K562 (cell line): Measurements from ENCODE around the gene CDC14A. TPM values are rescaled to one million over a fixed set of nuclear protein-coding genes. Genes with fewer than 3 reads are reported as not detected.

ENCODE experiments used
- AFF1 ChIP-seq, 2 experiments: fragments of 450-650 bp; IDR thresholded peaks; 2 replicates each; pipeline ENCODE4 v1.6.1; 2018; ENCODE audit warnings: mild to moderate bottlenecking in 2 of 2, low read depth in 1 of 2; ENCODE audit not compliant: partially characterized antibody in 2 of 2
- ID3 ChIP-seq, 2 experiments: fragments of 250-450 bp in 1 of 2; fragments of 450-650 bp in 1 of 2; sonication (Bioruptor Pico) in 1 of 2; IDR thresholded peaks; 2 replicates each; pipeline versions ENCODE4 v1.6.1 to v1.8.0; 2016 to 2021; ENCODE audit warnings: mild to moderate bottlenecking in 2 of 2, moderate library complexity in 2 of 2, missing compliant biosample characterization in 1 of 2, missing genetic modification characterization in 1 of 2
- PRMT5 ChIP-seq: sonication (generic); formaldehyde crosslinking; IDR thresholded peaks from 2 replicates; pipeline ENCODE4 v1.5.0; 2020; ENCODE audit warnings: missing genetic modification reagents
- TARDBP ChIP-seq: fragments of 450-650 bp; IDR thresholded peaks from 2 replicates; pipeline ENCODE4 v1.6.1; 2016
- THAP12 ChIP-seq: fragments of 250-450 bp; sonication (Bioruptor Pico); IDR thresholded peaks from 2 replicates; pipeline ENCODE4 v1.9.0; 2021; ENCODE audit warnings: mild to moderate bottlenecking, inconsistent platforms
- ZNF785 ChIP-seq: fragments of 250-450 bp; sonication (Bioruptor Pico); IDR thresholded peaks from 2 replicates; pipeline ENCODE4 v1.4.0; 2020; ENCODE audit warnings: mild to moderate bottlenecking
- polyA plus RNA-seq, 8 experiments: library from polyadenylated mRNA; depleted of rRNA in 4 of 8; stranded (reverse) in 5 of 8; unstranded in 3 of 8; fragments of >200 nt; fragmentation: Nextera tagmentation in 2 of 8; fragmentation: Illumina TruSeq in 1 of 8; extraction: Ambion mirVana in 2 of 8; extraction: Trizol in 1 of 8; gene quantifications; 2 replicates each; pipeline versions ENCODE4 v1.2.1 to v1.2.3, GENCODE V29; 2011 to 2014; ENCODE audit warnings: inconsistent platforms in 1 of 8, missing spikeins in 1 of 8
- total RNA-seq, 7 experiments: library from RNA; depleted of rRNA in 6 of 7; stranded (reverse); fragments of >200 nt in 6 of 7; fragmentation: Illumina TruSeq in 2 of 7; extraction: Trizol in 2 of 7; gene quantifications; 2 replicates each; pipeline versions ENCODE4 v1.2.1 to v1.2.3, GENCODE V29; 2011 to 2021; ENCODE audit warnings: low replicate concordance in 1 of 7

The CDC14A gene
- total and polyA plus RNA-seq, 9 of the 15 experiments (the other 6 are each of a cell fraction or from before 2014, with no cell fraction given) = 17.0 to 74.3 (median 33.4) TPM

GRCh38 chr1:100556925-100557605 is 204.8 kb downstream of the CDC14A start (continued):
- TF ChIP-seq AFF1 (IDR thresholded peaks at IDR 0.05; ENCODE audit: low read depth in 1 of 2, partially characterized antibody in 2 of 2) = no peak
- no peak for TF ChIP-seq ZNF785 (CRISPR knock-in tag)
- no peak for TF ChIP-seq ID3 (CRISPR knock-in tag; IDR thresholded peaks at IDR 0.05)
- no peak for TF ChIP-seq ID3 (tag; IDR thresholded peaks at IDR 0.05)
- TF ChIP-seq THAP12 = no peak
- no peak for TF ChIP-seq PRMT5 (CRISPR knock-in tag)
- no peak for TF ChIP-seq TARDBP
